Testis (tissue), 3 donors: ENCODE data around the gene C17orf75. TPM values are rescaled to one million over a fixed set of nuclear protein-coding genes. Genes with fewer than 3 reads are reported as not detected.

Experiments
- DNase-seq: peaks from one replicate; pipeline ENCODE4 v3.0.0-alpha.2; 2019
- H3K27ac ChIP-seq, 2 donors: fragments of 200-600 bp; sonication (generic); one replicate each; pipeline ENCODE4 v1.5.1; 2019
- H3K27me3 ChIP-seq: fragments of 200-600 bp; sonication (generic); one replicate; pipeline ENCODE4 v1.5.1; 2019
- H3K36me3 ChIP-seq: fragments of 200-600 bp; sonication (generic); one replicate; pipeline ENCODE4 v1.5.1; 2017; ENCODE audit warnings: low read depth; ENCODE audit errors: missing control alignments
- H3K4me1 ChIP-seq: fragments of 200-600 bp; sonication (generic); one replicate; pipeline ENCODE4 v1.5.1; 2019
- H3K4me3 ChIP-seq, 2 donors: fragments of 200-600 bp; sonication (generic); one replicate each; pipeline ENCODE4 v1.5.1; 2017 to 2019
- H3K9me3 ChIP-seq: fragments of 200-600 bp; sonication (generic); one replicate; pipeline ENCODE4 v1.5.1; 2017
- POLR2A ChIP-seq: fragments of 450-650 bp; IDR thresholded peaks from one replicate; pipeline ENCODE4 v1.6.1; 2017; ENCODE audit warnings: antibody characterized with exemption, mild to moderate bottlenecking, moderate library complexity
- WGBS, 2 donors: methylation state at CpG; one replicate each; pipeline ENCODE4 v1.1.5; 2018; 5-methylcytosine and 5-hydroxymethylcytosine counted together
- intact Hi-C: fragments of 100-400 bp; cut with DNase I; formaldehyde crosslinking; loops from one replicate; pipeline ENCODE4 v1.15.1; 2023; ENCODE audit warnings: low total_unique reads
- polyA plus RNA-seq: library from polyadenylated mRNA; stranded (reverse); fragments of 350-450 nt; fragmentation: Illumina TruSeq; extraction: RNeasy Lipid Tissue Mini Kit (QIAGEN cat#74804); gene quantifications from one replicate; pipeline ENCODE4 v1.2.3, GENCODE V29; 2014; ENCODE audit warnings: low read depth, low replicate concordance; ENCODE audit not compliant: insufficient read depth
- total RNA-seq, 2 donors: library from RNA; depleted of rRNA; stranded (reverse); fragments of >200 nt; gene quantifications; one replicate each; pipeline ENCODE4 v1.2.3, GENCODE V29; 2016
- TF ChIP-seq, protein P1 (sequence below), 3 experiments: fragments of 450-650 bp in 2 of 3; fragments of 200-600 bp in 1 of 3; sonication (generic) in 1 of 3; IDR thresholded peaks; one replicate each; pipeline ENCODE4 v1.5.1; 2016 to 2019; ENCODE audit warnings: antibody characterized with exemption in 3 of 3, mild to moderate bottlenecking in 2 of 3, moderate library complexity in 1 of 3

The C17orf75 gene
- total and polyA plus RNA-seq, 3 donors from 2014 or later = 27.4 to 39.7 (median 30.8) TPM

DNA sequence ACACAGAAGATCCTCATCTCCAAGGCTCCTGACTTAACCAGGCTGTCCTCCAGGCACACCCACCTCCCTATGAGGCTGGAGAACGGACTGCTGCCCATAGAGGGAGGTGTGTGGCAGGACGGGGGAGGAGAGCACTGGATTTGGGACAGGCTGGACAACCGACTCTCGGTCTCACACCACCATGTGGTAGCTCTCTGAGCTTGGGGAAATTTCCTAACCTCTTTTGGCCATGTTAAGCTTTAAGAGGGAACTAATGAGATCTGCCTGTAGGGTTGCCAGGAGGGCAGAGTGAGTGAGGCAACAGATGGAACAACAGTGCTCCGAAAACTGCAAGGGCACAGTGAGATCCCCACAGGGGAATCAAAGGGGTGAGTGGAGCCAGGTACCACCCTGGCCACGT lies 43.7 kb downstream of the C17orf75 start:
- no peak overlapping the region for H3K4me3 ChIP-seq
- WGBS, 2 donors = 81 to 84% methylated on average over 4 to 6 of the region's 6 CpGs
- TF ChIP-seq, protein P1, sequence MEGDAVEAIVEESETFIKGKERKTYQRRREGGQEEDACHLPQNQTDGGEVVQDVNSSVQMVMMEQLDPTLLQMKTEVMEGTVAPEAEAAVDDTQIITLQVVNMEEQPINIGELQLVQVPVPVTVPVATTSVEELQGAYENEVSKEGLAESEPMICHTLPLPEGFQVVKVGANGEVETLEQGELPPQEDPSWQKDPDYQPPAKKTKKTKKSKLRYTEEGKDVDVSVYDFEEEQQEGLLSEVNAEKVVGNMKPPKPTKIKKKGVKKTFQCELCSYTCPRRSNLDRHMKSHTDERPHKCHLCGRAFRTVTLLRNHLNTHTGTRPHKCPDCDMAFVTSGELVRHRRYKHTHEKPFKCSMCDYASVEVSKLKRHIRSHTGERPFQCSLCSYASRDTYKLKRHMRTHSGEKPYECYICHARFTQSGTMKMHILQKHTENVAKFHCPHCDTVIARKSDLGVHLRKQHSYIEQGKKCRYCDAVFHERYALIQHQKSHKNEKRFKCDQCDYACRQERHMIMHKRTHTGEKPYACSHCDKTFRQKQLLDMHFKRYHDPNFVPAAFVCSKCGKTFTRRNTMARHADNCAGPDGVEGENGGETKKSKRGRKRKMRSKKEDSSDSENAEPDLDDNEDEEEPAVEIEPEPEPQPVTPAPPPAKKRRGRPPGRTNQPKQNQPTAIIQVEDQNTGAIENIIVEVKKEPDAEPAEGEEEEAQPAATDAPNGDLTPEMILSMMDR (IDR thresholded peaks at IDR 0.05) = no peak
- no peak for TF ChIP-seq POLR2A
- H3K36me3 ChIP-seq = no peaks in the 10 kb centered on the region
- peaks cover 5% of the 10 kb centered on the region for H3K4me1 ChIP-seq
- H3K27me3 ChIP-seq = no peaks in the 10 kb centered on the region
- intact Hi-C loops = no loop called here
- DNase-seq = no peak
- H3K27ac ChIP-seq = no peak overlapping the region
- no peaks in the 10 kb centered on the region for H3K9me3 ChIP-seq

GRCh38 chr17:32297860-32298259 lies 44.1 kb downstream of the C17orf75 start:
- no peak for DNase-seq
- 91 to 98% methylated on average over 5 to 6 of the region's 6 CpGs for WGBS, 2 donors
- Histone ChIP-seq H3K9me3 (no peaks in the 10 kb centered on the region), H3K27me3 (no peaks in the 10 kb centered on the region), H3K36me3 (no peaks in the 10 kb centered on the region), H3K4me1 (peaks cover under 1% of the 10 kb centered on the region), H3K27ac (no peak overlapping the region), H3K4me3 (no peak overlapping the region)
- intact Hi-C loops = no loop called here
- no peak for TF ChIP-seq POLR2A

GRCh38 chr17:32297424-32297823 lies 44.5 kb downstream of the C17orf75 start:
- Histone ChIP-seq H3K4me1 (no peaks in the 10 kb centered on the region), H3K4me3 (no peak overlapping the region), H3K27me3 (no peaks in the 10 kb centered on the region), H3K27ac (no peak overlapping the region), H3K36me3 (no peaks in the 10 kb centered on the region), H3K9me3 (no peaks in the 10 kb centered on the region)
- TF ChIP-seq POLR2A = no peak
- TF ChIP-seq, protein P1 (IDR thresholded peaks at IDR 0.05) = no peak
- no peak for DNase-seq
- intact Hi-C loops = no loop called here
- 84 to 97% methylated on average over 2 of the region's 2 CpGs for WGBS, 2 donors

DNA sequence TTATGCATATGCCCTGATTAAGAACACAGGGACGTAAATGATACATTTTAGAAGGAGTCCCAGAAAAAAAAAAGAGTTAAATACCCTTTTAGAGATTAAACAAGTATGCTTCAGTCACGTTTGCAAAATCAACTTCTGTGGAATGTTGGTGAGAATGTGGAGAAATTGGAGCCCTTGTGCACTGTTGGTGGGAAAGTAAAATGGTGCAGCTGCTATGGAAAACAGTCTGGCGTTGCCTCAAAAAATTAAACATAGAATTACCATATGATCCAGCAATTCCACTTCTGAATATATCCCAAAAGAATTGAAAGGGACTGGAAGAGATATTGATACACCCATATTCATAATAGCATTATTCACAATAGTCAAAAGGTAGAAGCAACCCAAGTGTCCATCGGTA lies 49.9 kb downstream of the C17orf75 start:
- Histone ChIP-seq H3K27me3 (no peaks in the 10 kb centered on the region), H3K4me3 (no peak overlapping the region), H3K27ac (no peak overlapping the region), H3K4me1 (no peaks in the 10 kb centered on the region), H3K36me3 (no peaks in the 10 kb centered on the region), H3K9me3 (no peaks in the 10 kb centered on the region)
- no peak for TF ChIP-seq POLR2A
- TF ChIP-seq, protein P1 (IDR thresholded peaks at IDR 0.05) = no peak
- no peak for DNase-seq
- intact Hi-C loops = no loop called here
- whole genome bisulfite sequencing, 2 donors = 74 to 78% methylated on average over 4 of the region's 4 CpGs

DNA sequence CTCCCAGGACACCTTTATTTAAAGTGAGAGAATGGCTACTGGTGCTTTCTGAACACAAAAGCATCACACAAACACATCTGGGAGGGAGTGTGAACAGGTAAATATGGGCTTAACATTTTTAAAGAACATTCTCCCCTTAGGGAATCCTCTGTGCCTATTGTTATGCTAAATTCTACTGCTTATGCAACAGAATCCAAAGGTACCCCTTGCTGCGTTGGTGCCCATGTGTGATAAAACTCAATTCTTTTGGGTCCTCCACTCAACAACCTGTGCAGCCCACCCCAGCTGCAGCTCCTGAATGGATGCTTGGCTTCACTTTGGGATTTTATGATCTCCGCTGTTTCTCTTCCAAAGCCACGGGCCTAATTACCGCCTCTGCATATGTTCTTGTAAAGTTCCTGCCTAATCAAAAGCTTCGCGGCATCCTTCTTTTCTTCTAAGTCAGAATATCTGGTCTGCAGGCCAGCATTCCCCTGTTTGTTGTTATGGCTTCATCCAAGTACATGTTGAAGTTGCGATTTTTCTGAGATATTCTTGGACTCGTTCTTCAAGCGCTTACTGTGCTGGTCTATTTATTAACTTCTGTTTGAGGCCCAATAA lies 52.4 kb downstream of the C17orf75 start:
- Histone ChIP-seq H3K4me3 (no peak overlapping the region), H3K4me1 (no peaks in the 10 kb centered on the region), H3K9me3 (no peaks in the 10 kb centered on the region), H3K36me3 (no peaks in the 10 kb centered on the region), H3K27me3 (no peaks in the 10 kb centered on the region), H3K27ac (no peak overlapping the region)
- TF ChIP-seq, protein P1 (IDR thresholded peaks at IDR 0.05) = no peak
- TF ChIP-seq POLR2A = no peak
- intact Hi-C loops = no loop called here
- DNase-seq = no peak
- WGBS, 2 donors = 82 to 84% methylated on average over 9 of the region's 9 CpGs
